ENCODE results near the gene MFSD6.

The MFSD6 gene

GRCh38 chr2:190408538-190409271 is 550 bp downstream of the MFSD6 start (continued):
- TF ChIP-seq ZNF645 (tag by site-specific recombination; IDR thresholded peaks at IDR 0.05) (no peak), ZNF513 (tag by site-specific recombination; IDR thresholded peaks at IDR 0.05) (no peak), ZNF211 (tag by site-specific recombination; IDR thresholded peaks at IDR 0.05; ENCODE audit: low read depth) (no peak)

- no peak overlapping the region for H3K27ac ChIP-seq (ENCODE audit: extremely low read depth, low read depth, low read length)
- no peaks in the 10 kb centered on the region for H3K36me3 ChIP-seq (ENCODE audit: control insufficient read depth in 2 of 2, insufficient read depth in 1 of 2, low read length in 2 of 2)
- no peaks in the 10 kb centered on the region for H3K9me3 ChIP-seq (ENCODE audit: control insufficient read depth, insufficient read depth, low read depth, low read length)
- no peak for TF ChIP-seq ZNF350 (tag by site-specific recombination; IDR thresholded peaks at IDR 0.05)
- TF ChIP-seq ZNF660 (tag by site-specific recombination; IDR thresholded peaks at IDR 0.05): no peak
- no peak for TF ChIP-seq SALL2 (tag by site-specific recombination; IDR thresholded peaks at IDR 0.05; ENCODE audit: borderline replicate concordance)
- no peak for TF ChIP-seq ZNF514 (tag by site-specific recombination; IDR thresholded peaks at IDR 0.05)
- no peak for TF ChIP-seq ZNF132 (tag by site-specific recombination; IDR thresholded peaks at IDR 0.05; ENCODE audit: borderline replicate concordance)
- no peak for TF ChIP-seq ZNF623 (tag by site-specific recombination; IDR thresholded peaks at IDR 0.05)
- no peak for TF ChIP-seq INSM2 (tag by site-specific recombination; IDR thresholded peaks at IDR 0.05)
- no peak for TF ChIP-seq ZNF19 (tag by site-specific recombination; IDR thresholded peaks at IDR 0.05; ENCODE audit: low read depth)
- TF ChIP-seq ZNF561 (tag by site-specific recombination; IDR thresholded peaks at IDR 0.05; ENCODE audit: borderline replicate concordance): no peak
- TF ChIP-seq ZNF184 (tag by site-specific recombination; IDR thresholded peaks at IDR 0.05): no peak
- TF ChIP-seq ZNF449 (tag by site-specific recombination; IDR thresholded peaks at IDR 0.05): no peak
- TF ChIP-seq GFI1B (tag by site-specific recombination; IDR thresholded peaks at IDR 0.05): no peak
- TF ChIP-seq WT1 (tag by site-specific recombination; IDR thresholded peaks at IDR 0.05): no peak
- POLR2A ChIA-PET: no interaction called here
- CTCF ChIA-PET: interaction anchor here (0.6 to 1.3 kb wide), 4 partner anchors 25 to 143 kb away, joined by 3 to 6 read pairs (median 3); no protein-coding TSS in a partner anchor
- no peak overlapping the region for H3K4me3 ChIP-seq (ENCODE audit: low read depth, low read length)
- H3K4me1 ChIP-seq (ENCODE audit: control insufficient read depth, insufficient read depth, low read length): peaks cover 7% of the 10 kb centered on the region
Observed at GRCh38 chr2:190409616-190410015, 1.5 kb downstream of the MFSD6 start.

GRCh38 chr2:190410166-190410565 is 2.0 kb downstream of the MFSD6 start:
- H3K36me3 ChIP-seq (ENCODE audit: control insufficient read depth in 2 of 2, insufficient read depth in 1 of 2, low read length in 2 of 2): no peaks in the 10 kb centered on the region
- H3K4me1 ChIP-seq (ENCODE audit: control insufficient read depth, insufficient read depth, low read length): peaks cover 7% of the 10 kb centered on the region
- H3K27ac ChIP-seq (ENCODE audit: extremely low read depth, low read depth, low read length): no peak overlapping the region
- no peak overlapping the region for H3K4me3 ChIP-seq (ENCODE audit: low read depth, low read length)
- CTCF ChIA-PET: interaction anchor here (0.6 to 1.3 kb wide), 4 partner anchors 26 to 143 kb away, joined by 3 to 6 read pairs (median 3); no protein-coding TSS in a partner anchor
- H3K9me3 ChIP-seq (ENCODE audit: control insufficient read depth, insufficient read depth, low read depth, low read length): no peaks in the 10 kb centered on the region
- POLR2A ChIA-PET: no interaction called here
- TF ChIP-seq ZNF335 (tag by site-specific recombination; conservative IDR thresholded peaks at IDR 0.05) (no peak), ZSCAN5A (tag by site-specific recombination; IDR thresholded peaks at IDR 0.05) (no peak), ZNF791 (tag by site-specific recombination; IDR thresholded peaks at IDR 0.05) (no peak), ZBTB11 (tag by site-specific recombination; conservative IDR thresholded peaks at IDR 0.05; ENCODE audit: low read depth) (no peak), SP3 (tag by site-specific recombination; IDR thresholded peaks at IDR 0.05) (no peak), GLIS2 (tag by site-specific recombination; IDR thresholded peaks at IDR 0.05) (no peak), ZNF501 (tag by site-specific recombination; IDR thresholded peaks at IDR 0.05) (no peak)
